Activated CD4-positive, alpha-beta T cell treated with anti-CD3 and anti-CD28 coated beads for 36 hours (primary cell): ENCODE data around the gene MFAP2. TPM values are rescaled to one million over a fixed set of nuclear protein-coding genes. Genes with fewer than 3 reads are reported as not detected.

Source experiments
- ATAC-seq: fragments of 200-7000 bp; cut with Tn5 transposase; one replicate; pipeline ENCODE4 v1.10.0; 2021; ENCODE audit warnings: mild to moderate bottlenecking, moderate library complexity
- CTCF ChIA-PET: fragments of 350-600 bp; sonication (Branson Sonifier 250); formaldehyde crosslinking; loops from one replicate; lab custom pipeline; 2021; ENCODE audit warnings: antibody characterized with exemption; lab: Charles Lee
- POLR2A ChIA-PET: fragments of 350-600 bp; sonication (Branson Sonifier 250); formaldehyde crosslinking; loops from one replicate; lab custom pipeline; 2021; ENCODE audit warnings: antibody characterized with exemption, inconsistent platforms; lab: Charles Lee
- DNase-seq: peaks from one replicate; pipeline ENCODE4 v3.0.0-alpha.2; 2020
- H3K27ac Mint-ChIP-seq: one replicate; pipeline ENCODE4 v1.8.0; 2021; ENCODE audit warnings: mixed read lengths
- H3K27me3 Mint-ChIP-seq: one replicate; pipeline ENCODE4 v1.8.0; 2021; ENCODE audit warnings: mixed read lengths
- H3K36me3 Mint-ChIP-seq: one replicate; pipeline ENCODE4 v1.8.0; 2021; ENCODE audit warnings: low read depth, mixed read lengths
- H3K4me1 Mint-ChIP-seq: one replicate; pipeline ENCODE4 v1.8.0; 2021; ENCODE audit warnings: mixed read lengths
- H3K4me3 Mint-ChIP-seq: one replicate; pipeline ENCODE4 v1.8.0; 2021; ENCODE audit warnings: mild to moderate bottlenecking, moderate library complexity, mixed read lengths
- H3K9me3 Mint-ChIP-seq: one replicate; pipeline ENCODE4 v1.8.0; 2021; ENCODE audit warnings: low read depth, mixed read lengths
- intact Hi-C, 2 experiments: fragments of 100-400 bp; cut with DNase I in 1 of 2; cut with micrococcal nuclease in 1 of 2; formaldehyde crosslinking; loops; one replicate each; pipeline versions ENCODE4 v1.14.2 to v1.15.1; 2022 to 2024; cut with DNase I, micrococcal nuclease
- total RNA-seq, 2 experiments: library from RNA; stranded (reverse); gene quantifications; one replicate each; pipeline ENCODE4 v1.2.3, GENCODE V29; 2021

Gene MFAP2
- total RNA-seq, 2 experiments from 2014 or later: not detected

DNA sequence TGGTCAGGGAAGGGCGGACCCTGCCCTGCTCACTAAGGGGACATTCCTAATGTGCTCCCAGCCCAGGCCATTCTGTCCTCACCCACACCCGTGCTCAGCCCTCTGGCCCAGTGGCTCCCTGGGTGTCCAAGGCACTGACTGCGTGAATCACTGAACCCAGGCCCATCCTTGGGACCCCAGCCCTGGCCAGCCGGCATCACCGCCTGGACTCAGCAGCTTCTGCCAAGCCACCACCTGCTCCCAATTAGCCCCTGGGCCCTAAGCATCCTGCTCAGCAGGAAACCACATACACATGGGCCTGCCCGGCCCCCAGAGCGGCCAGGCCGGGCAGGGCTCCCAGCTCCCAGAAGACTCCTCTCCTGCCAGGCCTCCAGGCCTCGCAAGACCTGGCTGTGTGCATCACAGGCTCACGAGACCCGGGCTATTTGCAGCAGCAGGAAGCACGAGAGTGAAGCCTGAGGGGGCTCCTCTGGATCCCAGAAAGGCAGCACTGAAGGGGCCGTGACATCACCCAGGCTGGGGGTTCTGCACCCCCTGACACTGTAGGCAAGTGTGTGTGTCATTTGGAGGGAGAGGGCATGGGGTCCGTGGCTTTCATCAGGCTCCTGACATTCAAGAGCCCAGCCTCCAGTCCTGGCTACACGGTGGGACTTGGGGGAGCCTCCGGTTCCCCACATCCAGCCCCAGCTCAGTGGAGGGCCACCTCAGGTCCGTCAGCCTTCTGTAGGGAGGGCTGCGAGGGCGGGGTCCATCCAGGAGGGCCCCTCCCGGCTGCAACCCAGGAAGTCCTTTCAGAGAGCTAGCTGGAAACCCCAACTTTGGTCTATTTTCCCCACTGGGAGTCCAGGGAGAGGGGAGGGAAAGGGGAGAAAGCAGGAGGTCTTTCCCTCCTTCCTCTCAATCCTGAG is 1.6 kb downstream of the MFAP2 start:
- peaks cover 13% of the 10 kb centered on the region for H3K4me1 Mint-ChIP-seq
- H3K9me3 Mint-ChIP-seq: no peaks in the 10 kb centered on the region
- ChIA-PET POLR2A (no interaction called here), CTCF (interaction anchor here (2.2 kb wide), 1 partner anchor 19 kb away, joined by 8 read pairs; no protein-coding TSS in a partner anchor)
- ATAC-seq (no peak), DNase-seq (no peak)
- intact Hi-C loops: no loop called here
- no peaks in the 10 kb centered on the region for H3K36me3 Mint-ChIP-seq
- peaks cover 16% of the 10 kb centered on the region for H3K27me3 Mint-ChIP-seq
- no peak overlapping the region for H3K27ac Mint-ChIP-seq
- no peak overlapping the region for H3K4me3 Mint-ChIP-seq

DNA sequence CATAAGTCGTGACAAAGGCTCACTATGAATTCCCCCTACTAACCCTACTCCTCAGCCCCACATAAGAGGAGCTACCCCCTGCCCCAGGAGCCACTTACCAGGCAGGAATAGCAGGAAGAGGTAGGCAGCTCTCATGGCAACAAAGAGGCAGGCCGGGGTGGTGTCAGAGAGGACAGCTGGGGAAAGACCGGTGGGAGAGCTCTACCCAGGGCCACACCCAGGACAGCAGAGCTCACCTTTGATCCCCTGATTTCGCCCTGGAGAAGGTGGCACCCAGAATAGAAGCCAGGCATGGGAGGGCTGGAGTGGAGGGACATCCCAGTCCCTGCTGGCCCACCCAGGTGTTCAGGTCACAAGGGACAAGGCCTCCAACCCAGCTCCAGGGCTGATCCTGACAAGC is 2.3 kb downstream of the MFAP2 start:
- no peak for DNase-seq
- Mint-ChIP-seq H3K4me1 (peaks cover 13% of the 10 kb centered on the region), H3K4me3 (no peak overlapping the region), H3K36me3 (no peaks in the 10 kb centered on the region), H3K27ac (no peak overlapping the region), H3K27me3 (peaks cover 13% of the 10 kb centered on the region), H3K9me3 (no peaks in the 10 kb centered on the region)
- ChIA-PET CTCF (interaction anchor here (2.2 kb wide), 1 partner anchor 18 kb away, joined by 8 read pairs; no protein-coding TSS in a partner anchor), POLR2A (no interaction called here)
- ATAC-seq: no peak
- intact Hi-C loops: no loop called here

DNA sequence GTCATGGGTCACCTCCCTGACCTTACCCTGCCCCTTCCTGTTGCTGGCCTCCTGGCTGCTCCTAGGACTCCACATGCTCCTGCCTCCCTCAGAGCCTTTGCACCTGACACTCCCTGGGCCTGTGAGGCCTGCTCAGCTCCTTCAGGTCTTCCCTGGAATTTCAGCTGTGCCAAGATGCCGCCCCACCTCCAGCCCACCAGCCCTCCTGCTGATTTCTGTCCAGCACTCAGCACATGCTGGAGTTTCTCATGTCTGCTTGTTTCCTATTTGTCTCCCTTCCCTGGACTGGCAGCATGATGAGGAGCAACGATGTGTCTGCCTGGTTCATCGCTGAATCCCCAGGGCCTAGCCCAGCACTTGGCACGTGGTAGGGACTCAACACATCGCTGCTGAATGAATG is 3.0 kb downstream of the MFAP2 start:
- no peak for DNase-seq
- ATAC-seq: no peak
- H3K9me3 Mint-ChIP-seq: no peaks in the 10 kb centered on the region
- H3K4me3 Mint-ChIP-seq: no peak overlapping the region
- intact Hi-C loops: no loop called here
- H3K36me3 Mint-ChIP-seq: no peaks in the 10 kb centered on the region
- CTCF ChIA-PET: no interaction called here
- POLR2A ChIA-PET: no interaction called here
- H3K27me3 Mint-ChIP-seq: peaks cover 12% of the 10 kb centered on the region
- no peak overlapping the region for H3K27ac Mint-ChIP-seq
- peaks cover 13% of the 10 kb centered on the region for H3K4me1 Mint-ChIP-seq

DNA sequence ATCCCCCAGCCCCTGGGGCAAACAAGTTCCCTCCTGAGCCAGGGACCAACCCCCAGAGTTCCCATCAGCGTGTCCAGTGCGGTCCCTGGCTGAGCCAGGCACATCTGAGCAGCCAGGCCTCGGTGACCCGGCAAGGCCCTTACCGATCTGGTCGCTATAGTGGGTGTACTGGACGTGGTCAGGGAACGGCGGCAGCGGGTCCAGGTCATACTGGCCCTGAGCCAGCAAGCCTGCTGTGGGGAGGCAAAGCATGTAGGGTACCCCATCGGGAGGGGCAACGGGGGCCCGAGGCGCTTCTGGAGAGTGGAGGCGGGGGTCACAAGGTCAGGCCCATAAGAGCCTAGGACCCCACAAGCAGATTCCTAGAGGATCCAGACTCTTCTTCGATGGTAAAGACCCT is 3.5 kb downstream of the MFAP2 start:
- Mint-ChIP-seq H3K4me1 (peaks cover 13% of the 10 kb centered on the region), H3K27ac (no peak overlapping the region), H3K9me3 (no peaks in the 10 kb centered on the region), H3K27me3 (peaks cover 12% of the 10 kb centered on the region), H3K36me3 (no peaks in the 10 kb centered on the region), H3K4me3 (no peak overlapping the region)
- ChIA-PET POLR2A (no interaction called here), CTCF (no interaction called here)
- DNase-seq (no peak), ATAC-seq (no peak)
- intact Hi-C loops: no loop called here

DNA sequence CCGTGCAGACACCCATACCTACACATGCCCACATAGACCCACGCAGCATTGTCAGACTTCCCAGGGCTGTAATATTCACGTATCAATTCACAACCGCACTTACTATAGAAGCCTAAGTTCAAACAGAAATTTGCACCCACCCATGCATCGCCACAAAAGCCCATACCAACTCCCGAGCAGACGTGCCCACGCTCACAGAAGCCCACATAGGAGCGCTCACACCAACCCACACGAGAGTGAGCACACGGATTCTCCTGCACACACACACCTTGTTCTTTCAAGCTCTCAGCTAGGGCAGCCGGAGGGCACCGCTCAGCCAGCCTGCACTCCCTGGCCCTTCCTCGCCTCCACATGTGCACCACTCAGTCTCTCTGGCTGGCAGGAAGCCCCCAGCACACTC is 4.6 kb downstream of the MFAP2 start:
- no peaks in the 10 kb centered on the region for H3K9me3 Mint-ChIP-seq
- POLR2A ChIA-PET: interaction anchor here (0.5 kb wide), 1 partner anchor 66 kb away, joined by 4 read pairs; no protein-coding TSS in a partner anchor
- H3K36me3 Mint-ChIP-seq: no peaks in the 10 kb centered on the region
- H3K27ac Mint-ChIP-seq: no peak overlapping the region
- no peak overlapping the region for H3K4me3 Mint-ChIP-seq
- DNase-seq (no peak), ATAC-seq (no peak)
- intact Hi-C loops: no loop called here
- CTCF ChIA-PET: interaction anchor here (0.9 kb wide), 1 partner anchor 26 kb away, joined by 3 read pairs; no protein-coding TSS in a partner anchor
- H3K4me1 Mint-ChIP-seq: peaks cover 7% of the 10 kb centered on the region
- peaks cover 4% of the 10 kb centered on the region for H3K27me3 Mint-ChIP-seq

DNA sequence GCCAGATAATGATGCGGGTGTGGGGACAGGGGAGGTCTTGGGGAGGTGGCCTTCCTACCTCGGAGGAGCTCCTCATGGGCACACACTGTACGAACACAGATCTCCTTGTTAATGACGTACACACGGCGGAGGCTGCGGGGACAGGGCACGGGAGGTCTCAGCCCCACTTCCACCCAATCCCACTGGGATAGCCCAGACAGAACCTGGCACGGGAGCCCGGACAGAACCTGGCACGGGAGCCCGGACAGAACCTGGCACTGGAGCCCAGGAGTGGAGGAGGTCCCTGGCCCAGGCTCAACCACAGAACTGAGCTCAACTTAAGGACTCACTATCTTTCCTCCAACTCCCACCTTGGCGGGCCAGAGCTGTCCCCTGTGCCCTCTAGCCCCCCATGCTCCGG is 5.2 kb downstream of the MFAP2 start:
- no peaks in the 10 kb centered on the region for H3K9me3 Mint-ChIP-seq
- peaks cover 2% of the 10 kb centered on the region for H3K27me3 Mint-ChIP-seq
- DNase-seq (no peak), ATAC-seq (no peak)
- POLR2A ChIA-PET: no interaction called here
- CTCF ChIA-PET: no interaction called here
- intact Hi-C loops: no loop called here
- no peak overlapping the region for H3K4me3 Mint-ChIP-seq
- H3K36me3 Mint-ChIP-seq: no peaks in the 10 kb centered on the region
- peaks cover 3% of the 10 kb centered on the region for H3K4me1 Mint-ChIP-seq
- H3K27ac Mint-ChIP-seq: no peak overlapping the region

DNA sequence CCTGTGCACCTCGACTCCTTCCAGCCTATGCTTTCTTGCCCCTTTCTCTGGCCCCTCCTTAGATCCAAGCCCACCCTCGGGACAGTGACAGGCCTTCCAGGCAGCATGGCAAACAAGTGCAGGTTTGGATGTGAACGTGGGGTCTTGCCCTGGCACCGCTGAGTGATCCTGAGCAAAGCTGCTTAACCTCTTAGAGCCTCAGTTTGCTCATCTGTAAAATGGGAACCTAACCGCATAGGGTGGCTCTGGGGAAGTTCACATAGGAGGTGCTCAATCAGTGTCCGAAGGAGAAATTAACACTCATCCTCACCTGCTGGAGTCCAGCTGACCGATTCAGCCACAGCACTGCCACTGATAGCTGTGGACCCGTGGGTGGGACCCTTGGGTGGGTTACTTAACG is 7.2 kb downstream of the MFAP2 start:
- H3K4me3 Mint-ChIP-seq: no peak overlapping the region
- ATAC-seq (no peak), DNase-seq (no peak)
- intact Hi-C loops: no loop called here
- H3K27me3 Mint-ChIP-seq: no peaks in the 10 kb centered on the region
- no peak overlapping the region for H3K27ac Mint-ChIP-seq
- ChIA-PET CTCF (no interaction called here), POLR2A (no interaction called here)
- no peaks in the 10 kb centered on the region for H3K9me3 Mint-ChIP-seq
- H3K36me3 Mint-ChIP-seq: no peaks in the 10 kb centered on the region
- no peaks in the 10 kb centered on the region for H3K4me1 Mint-ChIP-seq

DNA sequence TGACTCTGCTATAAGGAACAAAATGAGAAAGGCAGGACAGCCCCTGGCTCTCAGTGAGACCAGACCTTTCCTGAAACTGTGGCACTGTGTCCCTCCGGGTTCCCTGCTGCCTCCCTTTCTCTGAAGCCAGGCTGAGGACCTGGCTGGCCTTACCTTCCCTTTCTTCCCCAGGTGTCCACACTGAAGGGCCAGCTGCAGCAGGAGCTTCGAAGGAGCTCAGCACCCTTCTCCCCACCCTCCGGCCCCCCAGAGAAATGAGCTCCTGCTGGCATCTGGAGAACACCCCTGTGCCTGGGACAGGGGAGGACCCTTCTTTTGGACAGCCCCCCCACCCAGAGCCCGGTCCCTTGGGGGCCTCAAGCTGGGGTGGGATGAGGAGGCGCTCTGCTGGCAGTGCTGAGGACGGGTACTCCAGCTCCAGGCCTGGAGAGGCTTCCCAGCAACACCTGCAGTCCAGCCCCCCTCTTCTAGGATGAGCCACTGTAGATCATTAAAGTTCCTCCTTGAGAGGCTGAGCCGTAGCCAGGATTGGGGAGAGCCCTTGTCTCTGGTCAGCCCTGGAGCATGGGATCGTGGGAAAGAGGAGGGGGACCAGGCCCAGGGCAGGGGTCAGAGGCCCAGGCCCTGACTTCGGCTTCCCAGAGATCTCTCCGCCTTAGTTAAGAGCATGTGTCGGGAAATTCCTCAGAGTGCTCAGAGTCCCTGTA is 8.1 kb downstream of the MFAP2 start:
- no peaks in the 10 kb centered on the region for H3K27me3 Mint-ChIP-seq

DNA sequence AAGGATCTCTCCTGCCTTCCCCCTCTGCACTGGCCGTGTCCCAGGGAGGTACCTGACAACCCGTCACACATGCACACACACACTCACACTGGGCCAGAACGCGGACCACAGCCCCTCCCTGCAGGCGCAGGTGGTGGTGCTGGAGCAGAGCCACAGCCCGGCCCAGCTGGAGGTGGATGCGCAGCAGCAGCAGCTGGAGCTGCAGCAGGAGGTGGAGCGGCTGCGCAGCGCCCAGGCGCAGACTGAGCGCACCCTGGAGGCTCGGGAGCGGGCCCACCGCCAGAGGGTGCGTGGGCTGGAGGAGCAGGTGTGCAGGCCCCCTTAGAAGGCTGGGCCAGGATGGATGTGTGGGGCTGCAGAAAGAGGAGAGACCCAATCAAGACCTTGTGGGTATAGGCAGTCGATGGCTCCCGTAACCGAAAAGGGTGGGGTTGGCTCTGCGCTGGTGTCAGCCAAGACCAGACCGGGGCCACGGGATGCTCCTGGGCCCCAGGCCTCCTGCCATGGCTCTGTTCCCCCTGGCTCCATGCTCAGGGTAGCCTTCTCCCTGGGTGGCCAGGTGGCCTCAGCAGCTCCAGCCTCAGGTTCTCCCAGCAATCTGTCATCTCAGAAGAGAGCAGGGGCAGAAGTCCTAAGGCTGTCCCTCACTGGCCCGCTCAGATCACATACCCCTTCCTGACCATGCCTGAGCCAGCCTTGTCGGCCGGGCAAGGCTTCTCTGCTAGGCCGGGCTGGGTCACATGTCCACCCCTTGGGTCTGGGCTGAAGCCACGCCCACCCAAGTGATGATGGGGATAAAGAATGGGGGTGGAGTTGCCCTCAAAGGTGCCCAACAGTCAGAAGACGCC is 8.9 kb downstream of the MFAP2 start:
- Mint-ChIP-seq H3K27me3 (no peaks in the 10 kb centered on the region), H3K27ac (no peak overlapping the region), H3K36me3 (no peaks in the 10 kb centered on the region), H3K9me3 (no peaks in the 10 kb centered on the region), H3K4me3 (no peak overlapping the region), H3K4me1 (no peaks in the 10 kb centered on the region)
- DNase-seq (no peak), ATAC-seq (no peak)
- intact Hi-C loops: no loop called here
- POLR2A ChIA-PET: interaction anchor here (0.6 kb wide), 1 partner anchor 67 kb away, joined by 4 read pairs; no protein-coding TSS in a partner anchor
- CTCF ChIA-PET: interaction anchor here (1.8 kb wide), 1 partner anchor 11 kb away, joined by 5 read pairs; no protein-coding TSS in a partner anchor

More for the DNA sequence above, 8.1 kb downstream of the MFAP2 start:
- H3K4me1 Mint-ChIP-seq: no peaks in the 10 kb centered on the region
- no peak overlapping the region for H3K27ac Mint-ChIP-seq
- no peaks in the 10 kb centered on the region for H3K9me3 Mint-ChIP-seq
- ATAC-seq: no peak
- H3K4me3 Mint-ChIP-seq: no peak overlapping the region
- ChIA-PET CTCF (no interaction called here), POLR2A (interaction anchor here (0.6 kb wide), 1 partner anchor 67 kb away, joined by 4 read pairs; no protein-coding TSS in a partner anchor)
- H3K36me3 Mint-ChIP-seq: no peaks in the 10 kb centered on the region
- intact Hi-C loops: no loop called here
- DNase-seq: no peak

DNA sequence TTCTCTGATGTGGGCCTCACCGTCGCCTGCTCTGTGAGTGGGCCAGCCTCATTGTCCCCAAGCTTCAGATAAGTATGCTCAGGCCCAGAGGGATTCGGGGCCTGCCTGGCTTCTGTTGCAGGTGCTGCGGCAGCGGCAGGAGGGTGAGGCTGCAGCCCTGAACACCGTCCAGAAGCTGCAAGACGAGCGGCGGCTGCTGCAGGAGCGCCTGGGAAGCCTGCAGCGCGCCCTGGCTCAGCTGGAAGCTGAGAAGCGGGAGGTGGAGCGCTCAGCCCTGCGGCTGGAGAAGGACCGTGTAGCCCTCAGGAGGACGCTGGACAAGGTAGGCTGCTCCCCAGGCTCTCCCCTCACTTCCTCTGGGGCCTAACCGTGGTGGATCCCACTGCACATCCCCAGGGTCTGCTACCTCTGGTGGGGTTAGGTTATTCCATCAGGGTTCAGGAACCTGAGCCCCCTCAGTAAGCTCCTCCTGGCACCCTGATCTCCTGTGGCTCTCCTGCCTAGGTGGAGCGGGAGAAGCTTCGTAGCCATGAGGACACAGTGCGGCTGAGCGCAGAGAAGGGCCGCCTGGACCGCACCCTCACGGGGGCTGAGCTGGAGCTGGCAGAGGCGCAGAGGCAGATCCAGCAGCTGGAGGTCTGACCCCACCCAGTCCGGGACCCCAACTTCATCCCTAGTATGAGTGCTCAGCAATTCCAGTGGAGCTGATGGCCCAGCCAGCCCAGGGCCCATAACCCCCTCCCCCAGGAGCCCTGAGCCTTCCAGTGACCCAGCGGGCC is 10.1 kb downstream of the MFAP2 start:
- Mint-ChIP-seq H3K4me3 (no peak overlapping the region), H3K27ac (no peak overlapping the region), H3K9me3 (no peaks in the 10 kb centered on the region), H3K27me3 (no peaks in the 10 kb centered on the region), H3K4me1 (no peaks in the 10 kb centered on the region), H3K36me3 (no peaks in the 10 kb centered on the region)
- ChIA-PET POLR2A (interaction anchor here (0.5 kb wide), 1 partner anchor 11 kb away, joined by 4 read pairs; no protein-coding TSS in a partner anchor), CTCF (interaction anchor here (1.8 kb wide), 1 partner anchor 10 kb away, joined by 5 read pairs; no protein-coding TSS in a partner anchor)
- intact Hi-C loops: no loop called here
- DNase-seq (no peak), ATAC-seq (no peak)
